Measurements from ENCODE around the gene MKNK1.

GRCh38 chr1:46553506-46553905 lies 50.6 kb downstream of the MKNK1 start:
- no peak for TF ChIP-seq EZH2 (IDR thresholded peaks at IDR 0.05; ENCODE audit: borderline replicate concordance, insufficient read depth, low read depth, low read length, poor library complexity, severe bottlenecking)
- TF ChIP-seq, protein P1, sequence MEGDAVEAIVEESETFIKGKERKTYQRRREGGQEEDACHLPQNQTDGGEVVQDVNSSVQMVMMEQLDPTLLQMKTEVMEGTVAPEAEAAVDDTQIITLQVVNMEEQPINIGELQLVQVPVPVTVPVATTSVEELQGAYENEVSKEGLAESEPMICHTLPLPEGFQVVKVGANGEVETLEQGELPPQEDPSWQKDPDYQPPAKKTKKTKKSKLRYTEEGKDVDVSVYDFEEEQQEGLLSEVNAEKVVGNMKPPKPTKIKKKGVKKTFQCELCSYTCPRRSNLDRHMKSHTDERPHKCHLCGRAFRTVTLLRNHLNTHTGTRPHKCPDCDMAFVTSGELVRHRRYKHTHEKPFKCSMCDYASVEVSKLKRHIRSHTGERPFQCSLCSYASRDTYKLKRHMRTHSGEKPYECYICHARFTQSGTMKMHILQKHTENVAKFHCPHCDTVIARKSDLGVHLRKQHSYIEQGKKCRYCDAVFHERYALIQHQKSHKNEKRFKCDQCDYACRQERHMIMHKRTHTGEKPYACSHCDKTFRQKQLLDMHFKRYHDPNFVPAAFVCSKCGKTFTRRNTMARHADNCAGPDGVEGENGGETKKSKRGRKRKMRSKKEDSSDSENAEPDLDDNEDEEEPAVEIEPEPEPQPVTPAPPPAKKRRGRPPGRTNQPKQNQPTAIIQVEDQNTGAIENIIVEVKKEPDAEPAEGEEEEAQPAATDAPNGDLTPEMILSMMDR (IDR thresholded peaks at IDR 0.05) = no peak
